WTC11 (cell line): ENCODE data around the gene ASAH2. TPM values are rescaled to one million over a fixed set of nuclear protein-coding genes. Genes with fewer than 3 reads are reported as not detected.

Source experiments
- ATAC-seq: fragments of 200-7000 bp; cut with Tn5 transposase; 2 replicates; pipeline ENCODE4 v1.10.0; 2021; ENCODE audit warnings: mild to moderate bottlenecking, moderate library complexity
- CTCF ChIA-PET: fragments of 300-600 bp; sonication (Branson Sonifier 250); formaldehyde crosslinking; loops from one replicate; lab custom pipeline; 2021; ENCODE audit warnings: antibody characterized with exemption; lab: Charles Lee
- POLR2A ChIA-PET: fragments of 350-600 bp; sonication (Branson Sonifier 250); formaldehyde crosslinking; loops from one replicate; lab custom pipeline; 2021; ENCODE audit warnings: antibody characterized with exemption; lab: Charles Lee
- DNase-seq: peaks from one replicate; pipeline ENCODE4 v3.0.0; 2021; ENCODE audit warnings: low spot score
- H3K27ac Mint-ChIP-seq: 2 replicates; pipeline ENCODE4 v1.8.0; 2021; ENCODE audit warnings: mixed read lengths
- H3K27me3 Mint-ChIP-seq: 2 replicates; pipeline ENCODE4 v1.8.0; 2021; ENCODE audit warnings: low read depth, mild to moderate bottlenecking, moderate library complexity, mixed read lengths
- H3K36me3 Mint-ChIP-seq: 2 replicates; pipeline ENCODE4 v1.8.0; 2021; ENCODE audit warnings: mixed read lengths
- H3K4me1 Mint-ChIP-seq: 2 replicates; pipeline ENCODE4 v1.8.0; 2022; ENCODE audit warnings: mixed read lengths
- H3K4me3 Mint-ChIP-seq: 2 replicates; pipeline ENCODE4 v1.8.0; 2021; ENCODE audit warnings: mild to moderate bottlenecking, moderate library complexity, mixed read lengths
- H3K9me3 Mint-ChIP-seq: 2 replicates; pipeline ENCODE4 v1.8.0; 2021; ENCODE audit warnings: mixed read lengths
- AR ChIP-seq: fragments of 250-450 bp; sonication (Bioruptor Pico); IDR thresholded peaks from 2 replicates; pipeline ENCODE4 v1.9.0; 2021; ENCODE audit warnings: mild to moderate bottlenecking
- ATF2 ChIP-seq: sonication (generic); formaldehyde crosslinking; IDR thresholded peaks from 2 replicates; pipeline ENCODE4 v1.8.1; 2022; ENCODE audit warnings: low read depth, missing genetic modification reagents, borderline replicate concordance
- ATF3 ChIP-seq: sonication (generic); formaldehyde crosslinking; conservative IDR thresholded peaks from 2 replicates; pipeline ENCODE4 v1.8.1; 2022; ENCODE audit warnings: mild to moderate bottlenecking, missing genetic modification reagents
- CREB1 ChIP-seq: sonication (generic); formaldehyde crosslinking; IDR thresholded peaks from 2 replicates; pipeline ENCODE4 v1.8.0; 2023; ENCODE audit warnings: mild to moderate bottlenecking, missing genetic modification reagents
- EMX1 ChIP-seq: fragments of 250-450 bp; sonication (Bioruptor Pico); IDR thresholded peaks from 2 replicates; pipeline ENCODE4 v1.8.0; 2021; ENCODE audit warnings: mild to moderate bottlenecking
- IRF1 ChIP-seq: sonication (generic); formaldehyde crosslinking; IDR thresholded peaks from 2 replicates; pipeline ENCODE4 v1.8.0; 2023; ENCODE audit warnings: missing genetic modification reagents
- JAZF1 ChIP-seq: fragments of 250-450 bp; sonication (Bioruptor Pico); IDR thresholded peaks from 2 replicates; pipeline ENCODE4 v1.9.0; 2021; ENCODE audit warnings: moderate library complexity, mild to moderate bottlenecking, inconsistent platforms
- JUN ChIP-seq: sonication (generic); formaldehyde crosslinking; IDR thresholded peaks from 2 replicates; pipeline ENCODE4 v1.8.0; 2023; ENCODE audit warnings: mild to moderate bottlenecking, missing genetic modification reagents
- TEAD1 ChIP-seq: sonication (generic); formaldehyde crosslinking; IDR thresholded peaks from 2 replicates; pipeline ENCODE4 v1.8.0; 2022; ENCODE audit warnings: mild to moderate bottlenecking, missing genetic modification reagents
- ZMAT4 ChIP-seq: fragments of 250-450 bp; sonication (Bioruptor Pico); IDR thresholded peaks from 2 replicates; pipeline ENCODE4 v1.9.0; 2021; ENCODE audit warnings: mild to moderate bottlenecking
- ZNF219 ChIP-seq: sonication (generic); formaldehyde crosslinking; IDR thresholded peaks from 2 replicates; pipeline ENCODE4 v1.8.0; 2023; ENCODE audit warnings: missing genetic modification reagents, mild to moderate bottlenecking, borderline replicate concordance
- ZNF396 ChIP-seq: fragments of 250-450 bp; sonication (Bioruptor Pico); IDR thresholded peaks from 2 replicates; pipeline ENCODE4 v1.8.0; 2021; ENCODE audit warnings: mild to moderate bottlenecking, moderate library complexity, borderline replicate concordance
- ZNF512 ChIP-seq: sonication (generic); formaldehyde crosslinking; IDR thresholded peaks from 2 replicates; pipeline ENCODE4 v1.8.1; 2022; ENCODE audit warnings: missing genetic modification reagents, borderline replicate concordance
- ZNF532 ChIP-seq: fragments of 250-450 bp; sonication (Bioruptor Pico); IDR thresholded peaks from 2 replicates; pipeline ENCODE4 v1.9.0; 2021; ENCODE audit warnings: mild to moderate bottlenecking, borderline replicate concordance
- total RNA-seq: library from RNA; stranded (reverse); gene quantifications from 3 replicates; pipeline ENCODE4 v1.2.3, GENCODE V29; 2021

Gene ASAH2
- total RNA-seq, 1 experiment from 2014 or later, result 4.1 TPM

GRCh38 chr10:50272531-50272930 is 21.2 kb upstream of the ASAH2 start:
- Mint-ChIP-seq H3K4me3 (no peak overlapping the region), H3K27me3 (peaks cover 5% of the 10 kb centered on the region; the same call in 1 of the 2 replicates), H3K4me1 (no peaks in the 10 kb centered on the region), H3K36me3 (no peaks in the 10 kb centered on the region), H3K9me3 (0 out of 2 replicates have a peak, but pooled peaks cover 4% of the 10 kb centered on the region), H3K27ac (no peak overlapping the region)
- ATAC-seq (no peak), DNase-seq (no peak)
- TF ChIP-seq JAZF1 (no peak), CREB1 (CRISPR knock-in tag) (no peak), ZMAT4 (no peak), JUN (no peak), ZNF512 (CRISPR knock-in tag) (no peak), TEAD1 (no peak), EMX1 (CRISPR knock-in tag) (no peak), ZNF532 (no peak), ZNF219 (CRISPR knock-in tag) (no peak), ATF2 (CRISPR knock-in tag) (no peak), AR (CRISPR knock-in tag) (no peak), ATF3 (no peak), IRF1 (CRISPR knock-in tag) (no peak), ZNF396 (CRISPR knock-in tag) (no peak)
- CTCF ChIA-PET, result no interaction called here
- POLR2A ChIA-PET, result no interaction called here
